Spleen (tissue), 11 donors: ENCODE data around the gene EFNA5. TPM values are rescaled to one million over a fixed set of nuclear protein-coding genes. Genes with fewer than 3 reads are reported as not detected.
"Not testable (repeated sequence)": the region's sequence is repeated elsewhere in the genome, so short reads cannot be mapped to it uniquely, and the experiment has no call there.

ENCODE experiments used
- DNase-seq: peaks from one replicate; pipeline ENCODE4 v3.0.0-alpha.2; 2020
- H3K27ac ChIP-seq, 8 donors: fragments of 200-600 bp; sonication (generic) in 7 of 8; 1 replicate in 4 of 8; 2 replicates in 4 of 8; pipeline versions ENCODE4 v1.5.0 to v1.8.0; 2016 to 2021; ENCODE audit warnings: inconsistent platforms in 4 of 8, mild to moderate bottlenecking in 4 of 8, moderate library complexity in 1 of 8
- H3K27me3 ChIP-seq, 7 donors: fragments of 200-600 bp; sonication (generic) in 6 of 7; replicated peaks in 1 of 7; 1 replicate in 4 of 7; 2 replicates in 3 of 7; pipeline versions ENCODE4 v1.5.0 to v1.8.0; 2016 to 2021; ENCODE audit warnings: inconsistent platforms in 3 of 7, mild to moderate bottlenecking in 1 of 7
- H3K36me3 ChIP-seq, 6 donors: fragments of 200-600 bp; sonication (generic) in 5 of 6; 1 replicate in 4 of 6; 2 replicates in 2 of 6; pipeline versions ENCODE4 v1.5.0 to v1.8.0; 2016 to 2021; ENCODE audit warnings: inconsistent platforms in 2 of 6
- H3K4me1 ChIP-seq, 6 donors: fragments of 200-600 bp; sonication (generic) in 5 of 6; 1 replicate in 3 of 6; 2 replicates in 3 of 6; pipeline versions ENCODE4 v1.5.0 to v1.8.0; 2016 to 2021; ENCODE audit warnings: inconsistent platforms in 3 of 6
- H3K4me3 ChIP-seq, 8 donors: fragments of 200-600 bp; sonication (generic) in 7 of 8; 1 replicate in 4 of 8; 2 replicates in 4 of 8; pipeline versions ENCODE4 v1.5.0 to v1.8.0; 2016 to 2021; ENCODE audit warnings: inconsistent platforms in 4 of 8, mild to moderate bottlenecking in 4 of 8, moderate library complexity in 2 of 8
- H3K9me3 ChIP-seq, 8 donors: fragments of 200-600 bp; sonication (generic) in 7 of 8; 1 replicate in 4 of 8; 2 replicates in 4 of 8; pipeline versions ENCODE4 v1.5.0 to v1.8.0; 2016 to 2021; ENCODE audit warnings: inconsistent platforms in 4 of 8
- POLR2A ChIP-seq, 3 donors: fragments of 450-650 bp; IDR thresholded peaks; one replicate each; pipeline ENCODE4 v1.5.1; 2017; ENCODE audit warnings: antibody characterized with exemption in 3 of 3, mild to moderate bottlenecking in 1 of 3
- POLR2AphosphoS5 ChIP-seq, 3 donors: sonication (generic); formaldehyde crosslinking; IDR thresholded peaks; one replicate each; pipeline ENCODE4 v1.5.1; 2017; ENCODE audit warnings: antibody characterized with exemption in 3 of 3
- WGBS, 5 donors: extraction: QIAGEN DNeasy Blood & Tissue Kit in 3 of 5; methylation state at CpG; one replicate each; pipeline versions ENCODE4 v1.1.5 to v1.1.7; 2013 to 2018; 5-methylcytosine and 5-hydroxymethylcytosine counted together
- intact Hi-C: fragments of 100-400 bp; cut with DNase I; formaldehyde crosslinking; loops from one replicate; pipeline ENCODE4 v1.15.0; 2023; ENCODE audit warnings: low total_unique reads
- polyA plus RNA-seq, 3 donors: library from polyadenylated mRNA; stranded (reverse); fragments of 200-250 nt; gene quantifications; one replicate each; pipeline ENCODE4 v1.2.1, GENCODE V29; 2013
- total RNA-seq, 7 donors: library from RNA; depleted of rRNA in 3 of 7; stranded (reverse); fragments of >200 nt in 3 of 7; fragmentation: NEBNext Ultra II Directional in 4 of 7; extraction: Animal tissue kit (Norgen Biotek cat#: 25700) in 4 of 7; gene quantifications; one replicate each; pipeline versions ENCODE4 v1.1.0 to v1.2.1, GENCODE V29; 2016 to 2021
- TF ChIP-seq, protein P1 (sequence below), 11 experiments: fragments of 200-600 bp in 7 of 11; fragments of 450-650 bp in 4 of 11; sonication (generic) in 4 of 11; IDR thresholded peaks in 8 of 11; conservative IDR thresholded peaks in 3 of 11; 1 replicate in 7 of 11; 2 replicates in 4 of 11; pipeline versions ENCODE4 v1.4.0 to v1.8.0; 2016 to 2021; ENCODE audit warnings: antibody characterized with exemption in 11 of 11, inconsistent platforms in 4 of 11, mild to moderate bottlenecking in 1 of 11
- donor health status: healthy with polysubstance abuse.
- donor health status: DM: no; HTN: no; CAD: no; lungs with moderate emphysema.
- donor health status: DM: no; HTN: no; CAD: no.
- donor health status: Bipolar disorder and iron deficiency.
- donor health status: healthy.
- donor health status: DM: no; HTN: no; CAD: no.
- donor health status: DM: yes; HTN: yes; CAD: no.

The EFNA5 gene
- total and polyA plus RNA-seq, 10 donors: 0.33 to 29.0 (median 12.2) TPM

DNA sequence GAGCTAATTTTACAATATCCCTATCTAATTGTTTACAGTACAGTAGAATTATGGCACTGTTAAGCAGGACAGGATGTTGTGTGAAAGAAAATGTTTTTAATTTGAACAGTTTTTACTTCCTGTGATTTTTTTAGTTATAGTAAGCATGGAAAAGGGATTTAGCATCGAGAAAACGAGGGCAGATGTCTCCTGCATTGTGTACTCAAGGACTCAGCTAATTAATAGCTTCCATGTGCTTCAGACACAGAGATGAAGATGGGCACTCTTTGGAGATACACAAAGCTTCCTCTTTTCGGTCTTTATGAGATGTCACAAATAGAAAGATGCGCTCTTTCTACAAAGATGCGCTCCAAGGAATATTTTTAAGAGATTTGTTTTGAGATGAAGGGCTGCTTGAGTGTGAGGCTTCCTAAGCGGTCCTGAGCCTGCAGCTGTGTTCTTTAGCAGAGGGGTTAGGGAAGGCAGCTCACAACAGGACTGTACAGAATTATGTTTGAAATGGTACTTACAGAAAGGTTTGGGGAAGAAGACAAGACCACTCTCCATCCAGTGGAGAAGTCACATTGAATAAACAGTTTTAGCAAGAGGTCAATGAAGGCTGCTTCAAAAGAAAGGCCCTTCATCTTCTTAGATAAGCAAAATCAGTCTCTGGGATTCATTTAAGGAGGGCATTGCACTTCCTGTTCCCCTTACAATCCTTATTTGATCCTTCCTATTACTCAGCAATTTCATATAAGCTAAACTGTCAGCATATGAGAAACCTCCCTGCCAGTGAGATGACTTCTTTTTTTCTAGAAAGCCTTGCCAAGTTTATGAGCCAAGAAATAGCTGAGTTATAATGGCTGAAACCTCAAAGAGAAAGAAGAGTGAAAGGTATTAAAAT lies 311.5 kb downstream of the EFNA5 start:
- 63 to 78% (median 75%) methylated on average over 6 of the region's 6 CpGs for WGBS, 5 donors
- intact Hi-C loops: no loop called here
- H3K27ac ChIP-seq: peak overlapping the region in 6 of 8 donors; percentile 26 to 50 (median 30)

DNA sequence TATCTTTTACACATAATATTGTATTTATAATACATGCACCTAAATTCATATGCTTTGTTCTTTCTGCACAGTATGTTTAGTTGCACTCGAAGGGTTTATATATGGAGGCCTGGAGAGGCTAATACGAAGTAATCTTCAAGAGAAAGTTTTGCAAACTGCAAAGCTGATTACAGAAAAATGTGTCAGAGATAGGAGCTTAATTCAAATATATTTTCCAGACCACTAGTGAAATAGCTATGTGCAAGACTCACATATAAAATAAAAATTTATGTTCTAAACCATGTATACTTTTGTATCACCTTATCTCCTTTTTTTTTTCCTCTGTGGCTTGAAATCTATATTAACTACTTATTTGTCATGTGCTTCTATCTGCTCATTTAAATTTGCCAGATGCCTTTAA lies 313.8 kb downstream of the EFNA5 start:
- intact Hi-C loops: no loop called here

More for the DNA sequence above, 311.5 kb downstream of the EFNA5 start:
- H3K36me3 ChIP-seq: no peaks in the 10 kb centered on the region
- H3K27me3 ChIP-seq: no peaks in the 10 kb centered on the region
- TF ChIP-seq, protein P1, sequence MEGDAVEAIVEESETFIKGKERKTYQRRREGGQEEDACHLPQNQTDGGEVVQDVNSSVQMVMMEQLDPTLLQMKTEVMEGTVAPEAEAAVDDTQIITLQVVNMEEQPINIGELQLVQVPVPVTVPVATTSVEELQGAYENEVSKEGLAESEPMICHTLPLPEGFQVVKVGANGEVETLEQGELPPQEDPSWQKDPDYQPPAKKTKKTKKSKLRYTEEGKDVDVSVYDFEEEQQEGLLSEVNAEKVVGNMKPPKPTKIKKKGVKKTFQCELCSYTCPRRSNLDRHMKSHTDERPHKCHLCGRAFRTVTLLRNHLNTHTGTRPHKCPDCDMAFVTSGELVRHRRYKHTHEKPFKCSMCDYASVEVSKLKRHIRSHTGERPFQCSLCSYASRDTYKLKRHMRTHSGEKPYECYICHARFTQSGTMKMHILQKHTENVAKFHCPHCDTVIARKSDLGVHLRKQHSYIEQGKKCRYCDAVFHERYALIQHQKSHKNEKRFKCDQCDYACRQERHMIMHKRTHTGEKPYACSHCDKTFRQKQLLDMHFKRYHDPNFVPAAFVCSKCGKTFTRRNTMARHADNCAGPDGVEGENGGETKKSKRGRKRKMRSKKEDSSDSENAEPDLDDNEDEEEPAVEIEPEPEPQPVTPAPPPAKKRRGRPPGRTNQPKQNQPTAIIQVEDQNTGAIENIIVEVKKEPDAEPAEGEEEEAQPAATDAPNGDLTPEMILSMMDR (IDR thresholded peaks at IDR 0.05 in 8 of 11, conservative IDR thresholded peaks at IDR 0.05 in 3 of 11): no peak
- TF ChIP-seq POLR2A (IDR thresholded peaks at IDR 0.05) (no peak), POLR2AphosphoS5 (IDR thresholded peaks at IDR 0.05) (no peak)
- H3K4me1 ChIP-seq: peaks cover 0 to 27% (median 8%) of the 10 kb centered on the region in 6 donors
- no peak overlapping the region for H3K4me3 ChIP-seq
- no peaks in the 10 kb centered on the region for H3K9me3 ChIP-seq
- no peak for DNase-seq

DNA sequence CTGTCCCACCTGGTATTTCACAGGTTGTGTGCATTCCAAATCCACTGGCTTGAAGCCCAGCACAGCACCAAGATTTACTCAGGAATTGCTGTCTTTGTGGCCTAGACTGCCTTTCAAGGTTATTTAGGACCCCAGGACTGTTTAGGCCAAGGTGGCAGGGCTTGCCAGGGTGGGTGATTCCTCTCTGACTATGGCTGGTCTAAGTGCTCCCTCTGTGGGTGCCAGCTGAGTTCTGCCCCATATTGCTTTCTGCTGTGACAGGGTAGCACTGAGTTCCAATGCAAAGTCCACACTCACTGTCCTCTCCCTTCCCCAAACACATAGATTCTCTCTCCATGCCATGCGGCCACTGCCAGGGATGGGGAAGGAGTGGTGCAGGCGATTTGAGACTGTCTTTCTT lies 318.2 kb downstream of the EFNA5 start:
- H3K27me3 ChIP-seq: no peaks in the 10 kb centered on the region
- no peak for DNase-seq
- no peak overlapping the region for H3K4me3 ChIP-seq
- H3K4me1 ChIP-seq: no peaks in the 10 kb centered on the region
- no peak for TF ChIP-seq POLR2A (IDR thresholded peaks at IDR 0.05)
- TF ChIP-seq, protein P1 (IDR thresholded peaks at IDR 0.05 in 8 of 11, conservative IDR thresholded peaks at IDR 0.05 in 3 of 11): no peak
- TF ChIP-seq POLR2AphosphoS5 (IDR thresholded peaks at IDR 0.05): no peak
- intact Hi-C loops: no loop called here
- WGBS, 5 donors: 68 to 97% (median 88%) methylated on average over 2 of the region's 2 CpGs
- peaks cover 0 to 2% (median 0%) of the 10 kb centered on the region in 8 donors for H3K9me3 ChIP-seq
- no peaks in the 10 kb centered on the region for H3K36me3 ChIP-seq
- no peak overlapping the region for H3K27ac ChIP-seq

More for the DNA sequence above, 313.8 kb downstream of the EFNA5 start:
- no peaks in the 10 kb centered on the region for H3K9me3 ChIP-seq
- H3K4me3 ChIP-seq: no peak overlapping the region
- no peak overlapping the region for H3K27ac ChIP-seq
- no peak for DNase-seq
- 82 to 91% (median 88%) methylated on average over 2 of the region's 2 CpGs for WGBS, 5 donors
- peaks cover 0 to 18% (median 6%) of the 10 kb centered on the region in 6 donors for H3K4me1 ChIP-seq
- H3K36me3 ChIP-seq: no peaks in the 10 kb centered on the region
- no peaks in the 10 kb centered on the region for H3K27me3 ChIP-seq
- TF ChIP-seq, protein P1 (IDR thresholded peaks at IDR 0.05 in 8 of 11, conservative IDR thresholded peaks at IDR 0.05 in 3 of 11): no peak
- TF ChIP-seq POLR2AphosphoS5 (IDR thresholded peaks at IDR 0.05): no peak
- no peak for TF ChIP-seq POLR2A (IDR thresholded peaks at IDR 0.05)

DNA sequence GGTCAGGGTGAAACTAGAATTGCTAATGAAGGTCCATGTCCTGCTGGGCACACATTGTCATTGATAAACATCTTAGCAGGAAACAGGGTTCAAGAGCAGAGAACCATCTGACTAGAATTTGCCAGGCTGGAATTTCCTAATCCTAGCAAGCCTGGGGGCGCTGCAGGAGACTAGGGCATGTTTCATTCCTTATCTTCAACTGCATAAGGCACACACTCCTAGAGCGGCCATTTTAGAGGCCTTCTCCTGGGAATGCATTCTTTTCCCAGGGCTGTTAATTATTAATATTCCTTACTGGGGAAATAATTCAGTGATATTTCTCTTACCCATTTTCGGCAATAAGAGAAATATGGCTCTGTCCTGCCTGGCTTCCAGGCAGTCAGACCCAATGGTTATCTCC lies 324.2 kb downstream of the EFNA5 start:
- H3K4me3 ChIP-seq, intact Hi-C loops, H3K4me1 ChIP-seq, H3K36me3 ChIP-seq, DNase-seq, H3K27ac ChIP-seq, H3K27me3 ChIP-seq: not testable (repeated sequence)
- peaks cover 3 to 38% (median 32%) of the 10 kb centered on the region in 8 donors for H3K9me3 ChIP-seq
- WGBS, 5 donors: 81 to 96% (median 90%) methylated on average over 3 of the region's 3 CpGs
